Tibial artery (tissue), 4 donors: ENCODE results near the gene RNF144A.

ENCODE experiments used
- DNase-seq, 2 donors: peaks; one replicate each; pipeline ENCODE4 v3.0.0-alpha.2; 2019
- H3K27ac ChIP-seq, 2 donors: fragments of 200-600 bp; sonication (generic) in 1 of 2; 1 replicate in 1 of 2; 2 replicates in 1 of 2; pipeline ENCODE4 v1.5.1; 2018 to 2019; ENCODE audit warnings: mild to moderate bottlenecking in 1 of 2
- H3K27me3 ChIP-seq, 2 donors: fragments of 200-600 bp; sonication (generic) in 1 of 2; one replicate each; pipeline versions ENCODE4 v1.5.1 to v1.6.0; 2016 to 2019
- H3K36me3 ChIP-seq, 3 donors: fragments of 200-600 bp; sonication (generic) in 2 of 3; one replicate each; pipeline ENCODE4 v1.5.1; 2016 to 2019; ENCODE audit warnings: mild to moderate bottlenecking in 2 of 3
- H3K4me1 ChIP-seq, 4 donors: fragments of 200-600 bp; sonication (generic) in 2 of 4; 1 replicate in 3 of 4; 2 replicates in 1 of 4; pipeline ENCODE4 v1.5.1; 2016 to 2019
- H3K4me3 ChIP-seq, 2 donors: fragments of 200-600 bp; sonication (generic) in 1 of 2; 1 replicate in 1 of 2; 2 replicates in 1 of 2; pipeline ENCODE4 v1.5.1; 2018 to 2019; ENCODE audit warnings: mild to moderate bottlenecking in 2 of 2
- H3K9me3 ChIP-seq, 3 donors: fragments of 200-600 bp; sonication (generic) in 1 of 3; one replicate each; pipeline ENCODE4 v1.5.1; 2016 to 2019
- CTCF ChIP-seq, 2 experiments: fragments of 200-600 bp in 1 of 2; fragments of 450-650 bp in 1 of 2; IDR thresholded peaks; one replicate each; pipeline ENCODE4 v1.5.1; 2017 to 2019; ENCODE audit warnings: antibody characterized with exemption in 2 of 2, mild to moderate bottlenecking in 1 of 2, moderate library complexity in 1 of 2
- intact Hi-C: fragments of 100-400 bp; cut with DNase I; formaldehyde crosslinking; loops from one replicate; pipeline ENCODE4 v1.15.0; 2023; ENCODE audit warnings: low total_unique reads

RNF144A gene

GRCh38 chr2:7037340-7038333 is 120.4 kb downstream of the RNF144A start:
- Histone ChIP-seq H3K4me1 (peaks cover 0 to 14% (median 0%) of the 10 kb centered on the region in 4 donors), H3K9me3 (no peaks in the 10 kb centered on the region), H3K27me3 (no peaks in the 10 kb centered on the region), H3K4me3 (no peak overlapping the region), H3K36me3 (peaks cover 0 to 21% (median 0%) of the 10 kb centered on the region in 3 donors), H3K27ac (peak overlapping the region in 1 of 2 donors; percentile 35)
- peak; percentile 72 to 80 for TF ChIP-seq CTCF (IDR thresholded peaks at IDR 0.05)
- peak; percentile 71 to 88 for DNase-seq
- intact Hi-C loops, result no loop called here

GRCh38 chr2:7040547-7040946 is 123.3 kb downstream of the RNF144A start:
- no peaks in the 10 kb centered on the region for H3K9me3 ChIP-seq
- no peak overlapping the region for H3K27ac ChIP-seq
- H3K27me3 ChIP-seq, result no peaks in the 10 kb centered on the region
- TF ChIP-seq CTCF (IDR thresholded peaks at IDR 0.05), result no peak
- H3K4me3 ChIP-seq, result no peak overlapping the region
- peaks cover 0 to 16% (median 0%) of the 10 kb centered on the region in 3 donors for H3K36me3 ChIP-seq
- peaks cover 0 to 27% (median 0%) of the 10 kb centered on the region in 4 donors for H3K4me1 ChIP-seq
- intact Hi-C loops, result loop anchor here (10.0 kb wide), 1 partner anchor 146 kb away; no protein-coding TSS in a partner anchor
- no peak for DNase-seq

DNA sequence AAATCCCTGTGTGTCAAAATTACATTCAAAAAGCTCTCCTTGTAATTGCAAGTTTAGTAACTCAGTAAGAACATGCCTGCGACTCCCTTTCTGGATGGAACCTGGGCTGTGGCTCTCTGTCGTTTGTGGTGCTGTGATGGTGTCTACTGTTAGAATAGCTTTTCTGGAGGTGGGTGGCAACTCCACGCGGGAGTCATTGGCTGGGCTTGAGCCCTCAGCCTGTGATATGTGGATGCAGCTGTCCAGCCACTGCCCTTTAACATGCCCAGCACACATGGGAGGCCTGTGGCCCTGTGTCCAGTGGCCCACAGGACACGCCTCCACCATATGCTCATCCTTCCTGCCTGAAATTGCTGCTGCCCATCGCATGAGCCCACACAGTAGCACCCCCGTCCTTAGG is 124.2 kb downstream of the RNF144A start:
- no peak overlapping the region for H3K27ac ChIP-seq
- DNase-seq, result no peak
- no peaks in the 10 kb centered on the region for H3K27me3 ChIP-seq
- peaks cover 0 to 27% (median 0%) of the 10 kb centered on the region in 4 donors for H3K4me1 ChIP-seq
- no peaks in the 10 kb centered on the region for H3K9me3 ChIP-seq
- no peak overlapping the region for H3K4me3 ChIP-seq
- TF ChIP-seq CTCF (IDR thresholded peaks at IDR 0.05), result no peak
- intact Hi-C loops, result loop anchor here (10.0 kb wide), 1 partner anchor 147 kb away; no protein-coding TSS in a partner anchor
- H3K36me3 ChIP-seq, result peaks cover 0 to 16% (median 0%) of the 10 kb centered on the region in 3 donors

GRCh38 chr2:7043690-7044089 is 126.5 kb downstream of the RNF144A start:
- Histone ChIP-seq H3K27me3 (no peaks in the 10 kb centered on the region), H3K9me3 (no peaks in the 10 kb centered on the region), H3K36me3 (peaks cover 0 to 16% (median 0%) of the 10 kb centered on the region in 3 donors), H3K27ac (peak overlapping the region in 1 of 2 donors; percentile 36), H3K4me1 (peaks cover 0 to 13% (median 0%) of the 10 kb centered on the region in 4 donors), H3K4me3 (no peak overlapping the region)
- no peak for TF ChIP-seq CTCF (IDR thresholded peaks at IDR 0.05)
- no peak for DNase-seq
- intact Hi-C loops, result loop anchor here (10.0 kb wide), 1 partner anchor 149 kb away; no protein-coding TSS in a partner anchor

GRCh38 chr2:7044253-7045250 is 127.3 kb downstream of the RNF144A start:
- intact Hi-C loops, result loop anchor here (10.0 kb wide), 1 partner anchor 150 kb away; no protein-coding TSS in a partner anchor
- H3K36me3 ChIP-seq, result peaks cover 0 to 14% (median 0%) of the 10 kb centered on the region in 3 donors
- DNase-seq, result peak; percentile 59 to 78
- H3K9me3 ChIP-seq, result no peaks in the 10 kb centered on the region
- peaks cover 0 to 13% (median 0%) of the 10 kb centered on the region in 4 donors for H3K4me1 ChIP-seq
- H3K27ac ChIP-seq, result peak overlapping the region in 1 of 2 donors; percentile 36
- peak; percentile 79 to 88 for TF ChIP-seq CTCF (IDR thresholded peaks at IDR 0.05)
- no peak overlapping the region for H3K4me3 ChIP-seq
- no peaks in the 10 kb centered on the region for H3K27me3 ChIP-seq
